Measurements from ENCODE around the gene RNF224.
"Not testable (repeated sequence)": the region's sequence is repeated elsewhere in the genome, so short reads cannot be mapped to it uniquely, and the experiment has no call there.

The RNF224 gene

DNA sequence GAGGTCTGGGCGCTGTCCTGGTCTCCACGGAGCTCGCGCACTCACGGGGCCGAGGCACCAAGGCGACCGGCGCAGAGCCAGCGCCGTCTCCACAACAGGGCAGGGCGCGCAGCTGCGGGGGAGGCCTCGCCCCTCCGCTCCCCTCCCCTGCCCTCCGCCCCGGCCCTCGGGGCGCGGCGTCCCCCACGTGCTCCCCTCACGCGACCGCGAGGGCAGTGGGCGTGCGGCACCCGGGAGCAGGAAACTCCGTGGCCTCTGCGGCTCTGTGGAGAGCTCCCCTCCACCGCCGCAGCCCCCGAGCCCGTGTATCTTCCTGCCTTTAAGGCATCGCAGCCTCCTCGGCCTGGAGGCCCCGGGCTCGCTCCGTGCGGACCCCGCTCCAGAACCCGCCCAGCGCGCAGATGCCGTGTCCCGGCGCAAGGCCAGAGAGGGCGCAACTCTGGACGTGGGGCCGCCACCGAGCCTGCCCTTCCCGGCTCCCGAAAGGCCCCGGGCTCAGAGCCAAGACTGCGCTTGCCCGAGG lies 13.1 kb downstream of the RNF224 start:
- Histone ChIP-seq H3K4me3 (ENCODE audit: control insufficient read depth in 1 of 7, extremely low read depth in 1 of 7, insufficient read depth in 4 of 7, low read depth in 2 of 7, low read length in 6 of 7) (peak overlapping the region; percentile 46 to 84 (median 71)), H3K9me3 (ENCODE audit: control extremely low read depth in 1 of 5, control insufficient read depth in 4 of 5, insufficient read depth in 2 of 5, low read depth in 1 of 5, low read length in 4 of 5) (no peaks in the 10 kb centered on the region), H3K27me3 (replicated peaks in 2 of 5; ENCODE audit: control insufficient read depth in 4 of 5, insufficient read depth in 5 of 5, low read length in 4 of 5) (no peaks in the 10 kb centered on the region), H3K27ac (ENCODE audit: insufficient read depth in 1 of 2, low read depth in 1 of 2, low read length in 2 of 2, poor library complexity in 1 of 2, severe bottlenecking in 2 of 2) (peak overlapping the region; percentile 33 to 82), H3K4me1 (ENCODE audit: control extremely low read depth in 1 of 4, control insufficient read depth in 4 of 4, insufficient read depth in 4 of 4, low read length in 3 of 4) (peaks cover 3 to 71% (median 59%) of the 10 kb centered on the region in 4 experiments), H3K36me3 (ENCODE audit: control insufficient read depth in 4 of 4, insufficient read depth in 4 of 4, low read length in 3 of 4) (peaks cover 0 to 24% (median 17%) of the 10 kb centered on the region in 4 experiments)
- WGBS (ENCODE audit: insufficient coverage), result 0% methylated on average over 35 of the region's 58 CpGs
- POLR2A ChIA-PET, result interaction anchor here (0.6 to 2.7 kb wide), 11 partner anchors 12 to 458 kb away, joined by 3 to 16 read pairs (median 4); partner anchors contain the start of genes CYSRT1, EXD3, NELFB and NOXA1
- peak; percentile 82 to 93 (median 89) for DNase-seq
- CTCF ChIA-PET, result interaction anchor here (0.8 to 1.6 kb wide), 9 partner anchors 10 to 64 kb away, joined by 3 to 5 read pairs (median 3); no protein-coding TSS in a partner anchor

DNA sequence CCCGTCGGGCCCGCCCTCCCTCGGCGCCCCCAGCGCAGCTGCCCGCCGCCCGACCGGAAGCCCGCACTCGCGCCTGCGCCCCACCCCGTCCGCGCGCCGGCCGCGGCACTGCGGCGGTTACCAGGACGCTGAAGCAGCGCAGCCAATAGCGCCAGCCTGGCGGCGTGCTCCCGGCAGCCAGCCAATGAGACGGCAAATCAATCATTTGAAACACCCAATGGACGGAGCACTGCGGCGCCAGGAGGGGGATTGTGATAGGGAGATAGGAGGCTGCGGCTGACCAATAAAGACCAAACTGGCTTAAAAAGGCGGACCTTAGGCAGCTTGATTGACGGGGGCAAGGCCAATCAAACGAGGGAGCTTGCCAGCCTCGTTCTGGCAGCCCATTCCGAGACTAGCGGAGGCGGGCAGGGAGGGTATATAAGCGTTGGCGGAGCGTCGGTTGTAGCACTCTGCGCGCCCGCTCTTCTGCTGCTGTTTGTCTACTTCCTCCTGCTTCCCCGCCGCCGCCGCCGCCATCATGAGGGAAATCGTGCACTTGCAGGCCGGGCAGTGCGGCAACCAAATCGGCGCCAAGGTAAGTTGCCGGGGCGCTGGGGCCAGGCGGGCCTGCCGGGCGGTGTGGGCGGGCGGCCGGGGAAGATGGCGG lies 13.7 kb downstream of the RNF224 start, which contains the start of gene TUBB4B:
TUBB4B (plus strand) TSS at position 447 of the 649 bp plus-strand sequence; CDS start at position 521, 74 bp downstream.
- peak within 1 kb of the TSS; percentile 56 to 87 (median 78) for H3K4me3 ChIP-seq (ENCODE audit: control insufficient read depth in 1 of 7, extremely low read depth in 1 of 7, insufficient read depth in 4 of 7, low read depth in 2 of 7, low read length in 6 of 7)
- H3K27ac ChIP-seq (ENCODE audit: insufficient read depth in 1 of 2, low read depth in 1 of 2, low read length in 2 of 2, poor library complexity in 1 of 2, severe bottlenecking in 2 of 2), result peak within 1 kb of the TSS; percentile 33 to 83
- no peaks in the 10 kb centered on the region for H3K27me3 ChIP-seq (replicated peaks in 2 of 5; ENCODE audit: control insufficient read depth in 4 of 5, insufficient read depth in 5 of 5, low read length in 4 of 5)
- 0% methylated on average over 59 of the region's 67 CpGs for WGBS (ENCODE audit: insufficient coverage)
- no peaks in the 10 kb centered on the region for H3K9me3 ChIP-seq (ENCODE audit: control extremely low read depth in 1 of 5, control insufficient read depth in 4 of 5, insufficient read depth in 2 of 5, low read depth in 1 of 5, low read length in 4 of 5)
- H3K36me3 ChIP-seq (ENCODE audit: control insufficient read depth in 4 of 4, insufficient read depth in 4 of 4, low read length in 3 of 4), result peaks cover 0 to 24% (median 17%) of the 10 kb centered on the region in 4 experiments
- peak; percentile 100 for DNase-seq
- CTCF ChIA-PET, result interaction anchor here (0.8 to 1.6 kb wide), 9 partner anchors 9 to 64 kb away, joined by 3 to 5 read pairs (median 3); no protein-coding TSS in a partner anchor
- H3K4me1 ChIP-seq (ENCODE audit: control extremely low read depth in 1 of 4, control insufficient read depth in 4 of 4, insufficient read depth in 4 of 4, low read length in 3 of 4), result peaks cover 3 to 65% (median 53%) of the 10 kb centered on the region in 4 experiments
- POLR2A ChIA-PET, result interaction anchor here (0.6 to 2.7 kb wide), 10 partner anchors 12 to 458 kb away, joined by 3 to 16 read pairs (median 4); partner anchors contain the start of genes CYSRT1, NELFB, RNF208 and TPRN

DNA sequence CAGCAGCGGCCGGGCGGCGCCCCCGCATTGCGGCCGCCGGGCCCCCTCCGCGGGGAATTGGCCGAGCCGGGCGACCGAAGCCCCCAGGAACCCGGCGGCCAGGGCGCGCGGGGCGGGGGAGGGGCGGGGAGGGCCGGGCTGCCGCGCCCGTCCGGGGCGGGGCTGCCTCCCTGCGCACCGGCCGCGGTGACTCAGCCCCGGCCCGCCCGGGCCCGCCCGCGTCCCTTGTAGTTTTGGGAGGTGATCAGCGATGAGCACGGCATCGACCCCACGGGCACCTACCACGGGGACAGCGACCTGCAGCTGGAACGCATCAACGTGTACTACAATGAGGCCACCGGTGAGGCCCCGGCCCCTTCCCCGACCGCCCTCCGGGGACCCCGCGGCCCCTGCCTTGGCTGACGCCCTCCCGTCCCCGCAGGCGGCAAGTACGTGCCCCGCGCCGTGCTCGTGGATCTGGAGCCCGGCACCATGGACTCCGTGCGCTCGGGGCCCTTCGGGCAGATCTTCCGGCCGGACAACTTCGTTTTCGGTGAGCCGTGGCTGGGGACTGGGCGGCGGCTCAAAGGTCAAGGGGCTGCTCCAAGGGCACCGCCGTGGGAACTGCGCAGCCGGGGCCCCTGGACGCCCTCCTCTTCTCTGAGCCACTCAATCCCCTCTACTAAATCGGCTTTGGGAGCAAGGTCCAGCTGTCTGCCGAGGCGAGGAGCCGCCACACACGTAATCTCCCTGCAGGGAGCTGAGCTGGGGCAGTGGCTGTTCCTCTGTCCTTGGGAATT lies 14.4 kb downstream of the RNF224 start:
- Histone ChIP-seq H3K4me1 (ENCODE audit: control extremely low read depth in 1 of 4, control insufficient read depth in 4 of 4, insufficient read depth in 4 of 4, low read length in 3 of 4) (peaks cover 3 to 58% (median 47%) of the 10 kb centered on the region in 4 experiments), H3K36me3 (ENCODE audit: control insufficient read depth in 4 of 4, insufficient read depth in 4 of 4, low read length in 3 of 4) (peaks cover 0 to 24% (median 17%) of the 10 kb centered on the region in 4 experiments), H3K9me3 (ENCODE audit: control extremely low read depth in 1 of 5, control insufficient read depth in 4 of 5, insufficient read depth in 2 of 5, low read depth in 1 of 5, low read length in 4 of 5) (no peaks in the 10 kb centered on the region), H3K4me3 (ENCODE audit: control insufficient read depth in 1 of 7, extremely low read depth in 1 of 7, insufficient read depth in 4 of 7, low read depth in 2 of 7, low read length in 6 of 7) (peak overlapping the region; percentile 56 to 87 (median 78)), H3K27ac (ENCODE audit: insufficient read depth in 1 of 2, low read depth in 1 of 2, low read length in 2 of 2, poor library complexity in 1 of 2, severe bottlenecking in 2 of 2) (peak overlapping the region; percentile 33 to 83), H3K27me3 (replicated peaks in 2 of 5; ENCODE audit: control insufficient read depth in 4 of 5, insufficient read depth in 5 of 5, low read length in 4 of 5) (no peaks in the 10 kb centered on the region)
- ChIA-PET CTCF (interaction anchor here (0.9 to 1.6 kb wide), 6 partner anchors 12 to 51 kb away, joined by 3 to 8 read pairs (median 4); partner anchors contain the start of gene NELFB), POLR2A (interaction anchor here (1.1 to 2.7 kb wide), 3 partner anchors 13 to 15 kb away, joined by 4 to 14 read pairs (median 6); partner anchors contain the start of gene NELFB)
- DNase-seq, result peak; percentile 45 to 62 (median 50)
- WGBS (ENCODE audit: insufficient coverage), result 6% methylated on average over 73 of the region's 83 CpGs

DNA sequence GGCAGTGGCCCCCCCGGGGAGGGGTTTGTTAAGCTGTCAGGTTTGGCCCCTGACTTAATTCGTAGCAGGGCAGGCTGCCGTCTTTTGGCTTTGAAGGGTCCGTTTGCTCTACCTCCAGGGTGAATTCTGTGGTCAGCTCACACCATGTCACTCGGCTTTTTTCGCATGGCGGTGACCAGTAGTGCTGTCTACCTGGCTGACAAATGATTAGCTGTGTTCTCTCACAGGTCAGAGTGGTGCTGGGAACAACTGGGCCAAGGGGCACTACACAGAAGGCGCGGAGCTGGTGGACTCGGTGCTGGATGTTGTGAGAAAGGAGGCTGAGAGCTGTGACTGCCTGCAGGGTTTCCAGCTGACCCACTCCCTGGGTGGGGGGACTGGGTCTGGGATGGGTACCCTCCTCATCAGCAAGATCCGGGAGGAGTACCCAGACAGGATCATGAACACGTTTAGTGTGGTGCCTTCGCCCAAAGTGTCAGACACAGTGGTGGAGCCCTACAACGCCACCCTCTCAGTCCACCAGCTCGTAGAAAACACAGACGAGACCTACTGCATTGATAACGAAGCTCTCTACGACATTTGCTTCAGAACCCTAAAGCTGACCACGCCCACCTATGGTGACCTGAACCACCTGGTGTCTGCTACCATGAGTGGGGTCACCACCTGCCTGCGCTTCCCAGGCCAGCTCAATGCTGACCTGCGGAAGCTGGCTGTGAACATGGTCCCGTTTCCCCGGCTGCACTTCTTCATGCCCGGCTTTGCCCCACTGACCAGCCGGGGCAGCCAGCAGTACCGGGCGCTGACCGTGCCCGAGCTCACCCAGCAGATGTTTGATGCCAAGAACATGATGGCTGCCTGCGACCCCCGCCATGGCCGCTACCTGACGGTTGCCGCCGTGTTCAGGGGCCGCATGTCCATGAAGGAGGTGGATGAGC lies 15.2 kb downstream of the RNF224 start:
- WGBS (ENCODE audit: insufficient coverage), result 91% methylated on average over 30 of the region's 36 CpGs
- no peaks in the 10 kb centered on the region for H3K27me3 ChIP-seq (replicated peaks in 2 of 5; ENCODE audit: control insufficient read depth in 4 of 5, insufficient read depth in 5 of 5, low read length in 4 of 5)
- ChIA-PET POLR2A (interaction anchor here (1.4 kb wide), 1 partner anchor 13 kb away, joined by 6 read pairs; the partner anchor contains the start of gene NELFB), CTCF (interaction anchor here (0.8 to 1.6 kb wide), 5 partner anchors 12 to 54 kb away, joined by 3 to 8 read pairs (median 4); partner anchors contain the start of genes ANAPC2, NELFB and SSNA1)
- peak overlapping the region; percentile 56 to 87 (median 78) for H3K4me3 ChIP-seq (ENCODE audit: control insufficient read depth in 1 of 7, extremely low read depth in 1 of 7, insufficient read depth in 4 of 7, low read depth in 2 of 7, low read length in 6 of 7)
- DNase-seq, result no peak
- H3K36me3 ChIP-seq (ENCODE audit: control insufficient read depth in 4 of 4, insufficient read depth in 4 of 4, low read length in 3 of 4), result peaks cover 0 to 24% (median 17%) of the 10 kb centered on the region in 4 experiments
- H3K4me1 ChIP-seq (ENCODE audit: control extremely low read depth in 1 of 4, control insufficient read depth in 4 of 4, insufficient read depth in 4 of 4, low read length in 3 of 4), result peaks cover 3 to 49% (median 39%) of the 10 kb centered on the region in 4 experiments
- peak overlapping the region; percentile 33 to 83 for H3K27ac ChIP-seq (ENCODE audit: insufficient read depth in 1 of 2, low read depth in 1 of 2, low read length in 2 of 2, poor library complexity in 1 of 2, severe bottlenecking in 2 of 2)
- H3K9me3 ChIP-seq (ENCODE audit: control extremely low read depth in 1 of 5, control insufficient read depth in 4 of 5, insufficient read depth in 2 of 5, low read depth in 1 of 5, low read length in 4 of 5), result no peaks in the 10 kb centered on the region

DNA sequence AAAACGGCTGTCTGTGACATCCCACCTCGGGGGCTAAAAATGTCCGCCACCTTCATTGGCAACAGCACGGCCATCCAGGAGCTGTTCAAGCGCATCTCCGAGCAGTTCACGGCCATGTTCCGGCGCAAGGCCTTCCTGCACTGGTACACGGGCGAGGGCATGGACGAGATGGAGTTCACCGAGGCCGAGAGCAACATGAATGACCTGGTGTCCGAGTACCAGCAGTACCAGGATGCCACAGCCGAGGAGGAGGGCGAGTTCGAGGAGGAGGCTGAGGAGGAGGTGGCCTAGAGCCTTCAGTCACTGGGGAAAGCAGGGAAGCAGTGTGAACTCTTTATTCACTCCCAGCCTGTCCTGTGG lies 15.9 kb downstream of the RNF224 start:
- peaks cover 0 to 24% (median 17%) of the 10 kb centered on the region in 4 experiments for H3K36me3 ChIP-seq (ENCODE audit: control insufficient read depth in 4 of 4, insufficient read depth in 4 of 4, low read length in 3 of 4)
- peaks cover 3 to 42% (median 37%) of the 10 kb centered on the region in 4 experiments for H3K4me1 ChIP-seq (ENCODE audit: control extremely low read depth in 1 of 4, control insufficient read depth in 4 of 4, insufficient read depth in 4 of 4, low read length in 3 of 4)
- not testable (repeated sequence) for DNase-seq; H3K9me3 ChIP-seq (ENCODE audit: control extremely low read depth in 1 of 5, control insufficient read depth in 4 of 5, insufficient read depth in 2 of 5, low read depth in 1 of 5, low read length in 4 of 5); H3K27me3 ChIP-seq (replicated peaks in 2 of 5; ENCODE audit: control insufficient read depth in 4 of 5, insufficient read depth in 5 of 5, low read length in 4 of 5); H3K4me3 ChIP-seq (ENCODE audit: control insufficient read depth in 1 of 7, extremely low read depth in 1 of 7, insufficient read depth in 4 of 7, low read depth in 2 of 7, low read length in 6 of 7); H3K27ac ChIP-seq (ENCODE audit: insufficient read depth in 1 of 2, low read depth in 1 of 2, low read length in 2 of 2, poor library complexity in 1 of 2, severe bottlenecking in 2 of 2)
- 98% methylated on average over 7 of the region's 18 CpGs for WGBS (ENCODE audit: insufficient coverage)
- ChIA-PET CTCF (interaction anchor here (1.4 to 1.6 kb wide), 3 partner anchors 11 to 55 kb away, joined by 3 to 8 read pairs (median 4); partner anchors contain the start of genes ANAPC2, NELFB and SSNA1), POLR2A (interaction anchor here (1.4 kb wide), 1 partner anchor 12 kb away, joined by 6 read pairs; the partner anchor contains the start of gene NELFB)

Data from common myeloid progenitor, CD34-positive (primary cell).